ENCODE results near the gene ARHGAP33. TPM values are rescaled to one million over a fixed set of nuclear protein-coding genes. Genes with fewer than 3 reads are reported as not detected.

ARHGAP33 gene
- total and polyA plus RNA-seq, 10 of the 15 experiments (the other 5 are each of a cell fraction or from before 2014, with no cell fraction given): 0.05 to 22.9 (median 2.3) TPM; not detected in 1

DNA sequence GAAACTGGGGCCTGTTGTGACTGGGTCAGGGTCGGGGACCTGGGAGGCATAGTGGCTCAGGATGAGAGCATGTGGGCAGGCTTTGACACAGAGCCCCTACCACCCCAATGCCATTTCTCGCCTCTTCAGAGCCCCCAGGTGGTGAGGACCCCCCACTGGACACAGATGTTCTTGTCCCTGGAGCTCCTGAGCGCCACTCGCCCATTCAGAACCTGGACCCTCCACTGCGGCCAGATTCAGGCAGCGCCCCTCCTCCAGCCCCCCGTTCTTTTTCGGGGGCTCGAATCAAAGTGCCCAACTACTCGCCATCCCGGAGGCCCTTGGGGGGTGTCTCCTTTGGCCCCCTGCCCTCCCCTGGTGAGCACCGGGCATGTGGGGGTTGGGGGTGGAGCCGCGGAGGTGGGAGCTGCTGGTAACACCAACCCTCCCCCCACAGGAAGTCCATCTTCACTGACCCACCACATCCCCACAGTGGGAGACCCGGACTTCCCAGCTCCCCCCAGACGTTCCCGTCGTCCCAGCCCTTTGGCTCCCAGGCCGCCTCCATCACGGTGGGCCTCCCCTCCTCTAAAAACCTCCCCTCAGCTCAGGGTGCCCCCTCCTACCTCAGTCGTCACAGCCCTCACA is 43.5 kb upstream of the ARHGAP33 start:
- no peak overlapping the region for H3K4me3 ChIP-seq
- no peak overlapping the region for H3K27ac ChIP-seq (ENCODE audit: control insufficient read depth, insufficient read depth)
- 90% methylated on average over 20 of the region's 21 CpGs for WGBS (ENCODE audit: insufficient coverage, insufficient replicate concordance, low lambda C conversion rate, missing lambda C conversion rate)
- peaks cover 18 to 43% of the 10 kb centered on the region in 2 experiments for H3K36me3 ChIP-seq (ENCODE audit: control insufficient read depth in 2 of 2, insufficient read depth in 2 of 2, low read length in 1 of 2)
- no peak for TF ChIP-seq MTA3 (IDR thresholded peaks at IDR 0.05; ENCODE audit: borderline replicate concordance, low read length)
- TF ChIP-seq MEF2A (IDR thresholded peaks at IDR 0.05; ENCODE audit: insufficient read depth, low read depth, low read length): no peak
- no peak for TF ChIP-seq HDAC6 (IDR thresholded peaks at IDR 0.05; ENCODE audit: unreplicated experiment)
- TF ChIP-seq, protein P1, sequence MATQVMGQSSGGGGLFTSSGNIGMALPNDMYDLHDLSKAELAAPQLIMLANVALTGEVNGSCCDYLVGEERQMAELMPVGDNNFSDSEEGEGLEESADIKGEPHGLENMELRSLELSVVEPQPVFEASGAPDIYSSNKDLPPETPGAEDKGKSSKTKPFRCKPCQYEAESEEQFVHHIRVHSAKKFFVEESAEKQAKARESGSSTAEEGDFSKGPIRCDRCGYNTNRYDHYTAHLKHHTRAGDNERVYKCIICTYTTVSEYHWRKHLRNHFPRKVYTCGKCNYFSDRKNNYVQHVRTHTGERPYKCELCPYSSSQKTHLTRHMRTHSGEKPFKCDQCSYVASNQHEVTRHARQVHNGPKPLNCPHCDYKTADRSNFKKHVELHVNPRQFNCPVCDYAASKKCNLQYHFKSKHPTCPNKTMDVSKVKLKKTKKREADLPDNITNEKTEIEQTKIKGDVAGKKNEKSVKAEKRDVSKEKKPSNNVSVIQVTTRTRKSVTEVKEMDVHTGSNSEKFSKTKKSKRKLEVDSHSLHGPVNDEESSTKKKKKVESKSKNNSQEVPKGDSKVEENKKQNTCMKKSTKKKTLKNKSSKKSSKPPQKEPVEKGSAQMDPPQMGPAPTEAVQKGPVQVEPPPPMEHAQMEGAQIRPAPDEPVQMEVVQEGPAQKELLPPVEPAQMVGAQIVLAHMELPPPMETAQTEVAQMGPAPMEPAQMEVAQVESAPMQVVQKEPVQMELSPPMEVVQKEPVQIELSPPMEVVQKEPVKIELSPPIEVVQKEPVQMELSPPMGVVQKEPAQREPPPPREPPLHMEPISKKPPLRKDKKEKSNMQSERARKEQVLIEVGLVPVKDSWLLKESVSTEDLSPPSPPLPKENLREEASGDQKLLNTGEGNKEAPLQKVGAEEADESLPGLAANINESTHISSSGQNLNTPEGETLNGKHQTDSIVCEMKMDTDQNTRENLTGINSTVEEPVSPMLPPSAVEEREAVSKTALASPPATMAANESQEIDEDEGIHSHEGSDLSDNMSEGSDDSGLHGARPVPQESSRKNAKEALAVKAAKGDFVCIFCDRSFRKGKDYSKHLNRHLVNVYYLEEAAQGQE (IDR thresholded peaks at IDR 0.05; ENCODE audit: low read depth, low read length): no peak
- no peak for TF ChIP-seq FOS (IDR thresholded peaks at IDR 0.05; ENCODE audit: borderline replicate concordance, extremely low read depth, insufficient read length)
- TF ChIP-seq RAD51 (IDR thresholded peaks at IDR 0.05): no peak
- no peak for TF ChIP-seq YBX1 (IDR thresholded peaks at IDR 0.05)
- TF ChIP-seq, protein P2, sequence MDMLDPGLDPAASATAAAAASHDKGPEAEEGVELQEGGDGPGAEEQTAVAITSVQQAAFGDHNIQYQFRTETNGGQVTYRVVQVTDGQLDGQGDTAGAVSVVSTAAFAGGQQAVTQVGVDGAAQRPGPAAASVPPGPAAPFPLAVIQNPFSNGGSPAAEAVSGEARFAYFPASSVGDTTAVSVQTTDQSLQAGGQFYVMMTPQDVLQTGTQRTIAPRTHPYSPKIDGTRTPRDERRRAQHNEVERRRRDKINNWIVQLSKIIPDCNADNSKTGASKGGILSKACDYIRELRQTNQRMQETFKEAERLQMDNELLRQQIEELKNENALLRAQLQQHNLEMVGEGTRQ (IDR thresholded peaks at IDR 0.05; ENCODE audit: borderline replicate concordance, low read depth, low read length): no peak
- no peak for TF ChIP-seq ESRRA (IDR thresholded peaks at IDR 0.05; ENCODE audit: low read length)
- no peak for TF ChIP-seq NRF1 (conservative IDR thresholded peaks at IDR 0.05; ENCODE audit: low read depth, low read length)
- TF ChIP-seq RFX5 (IDR thresholded peaks at IDR 0.05; ENCODE audit: low read depth, low read length): no peak
- TF ChIP-seq HDAC2 (IDR thresholded peaks at IDR 0.05): no peak
- TF ChIP-seq SUZ12 (IDR thresholded peaks at IDR 0.05; ENCODE audit: unreplicated experiment): no peak
- TF ChIP-seq, protein P3, sequence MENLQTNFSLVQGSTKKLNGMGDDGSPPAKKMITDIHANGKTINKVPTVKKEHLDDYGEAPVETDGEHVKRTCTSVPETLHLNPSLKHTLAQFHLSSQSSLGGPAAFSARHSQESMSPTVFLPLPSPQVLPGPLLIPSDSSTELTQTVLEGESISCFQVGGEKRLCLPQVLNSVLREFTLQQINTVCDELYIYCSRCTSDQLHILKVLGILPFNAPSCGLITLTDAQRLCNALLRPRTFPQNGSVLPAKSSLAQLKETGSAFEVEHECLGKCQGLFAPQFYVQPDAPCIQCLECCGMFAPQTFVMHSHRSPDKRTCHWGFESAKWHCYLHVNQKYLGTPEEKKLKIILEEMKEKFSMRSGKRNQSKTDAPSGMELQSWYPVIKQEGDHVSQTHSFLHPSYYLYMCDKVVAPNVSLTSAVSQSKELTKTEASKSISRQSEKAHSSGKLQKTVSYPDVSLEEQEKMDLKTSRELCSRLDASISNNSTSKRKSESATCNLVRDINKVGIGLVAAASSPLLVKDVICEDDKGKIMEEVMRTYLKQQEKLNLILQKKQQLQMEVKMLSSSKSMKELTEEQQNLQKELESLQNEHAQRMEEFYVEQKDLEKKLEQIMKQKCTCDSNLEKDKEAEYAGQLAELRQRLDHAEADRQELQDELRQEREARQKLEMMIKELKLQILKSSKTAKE (IDR thresholded peaks at IDR 0.05; ENCODE audit: low read depth, poor library complexity, severe bottlenecking): no peak
- TF ChIP-seq EGR1 (IDR thresholded peaks at IDR 0.05; ENCODE audit: borderline replicate concordance in 1 of 2, low read depth in 2 of 2, low read length in 2 of 2): no peak
- no peaks in the 10 kb centered on the region for H4K20me1 ChIP-seq (ENCODE audit: control insufficient read depth, insufficient read depth)
- no peaks in the 10 kb centered on the region for H3K9me3 ChIP-seq (replicated peaks; ENCODE audit: control insufficient read depth, insufficient read depth, low read length)
- no peaks in the 10 kb centered on the region for H3K4me1 ChIP-seq (ENCODE audit: control insufficient read depth, insufficient read depth, low read length)
- ChIA-PET POLR2A (no interaction called here), CTCF (interaction anchor here (0.6 kb wide), 1 partner anchor 161 kb away, joined by 5 read pairs; no protein-coding TSS in a partner anchor), SMC1A (ENCODE audit: uncharacterized antibody, unreplicated experiment) (no interaction called here), RAD21 (ENCODE audit: unreplicated experiment) (no interaction called here)
- ATAC-seq (no peak), DNase-seq (ENCODE audit: low read depth, low spot score) (no peak), FAIRE-seq (no peak)
- no peak overlapping the region for H2AFZ ChIP-seq (ENCODE audit: control insufficient read depth, low read depth, low read length)
- intact Hi-C loops (cut with micrococcal nuclease; ENCODE audit: unreplicated experiment) (no loop called here), in situ Hi-C loops (cut with MboI) (no loop called here)
- no peaks in the 10 kb centered on the region for H3K27me3 ChIP-seq (replicated peaks in 1 of 2; ENCODE audit: control insufficient read depth in 2 of 2, insufficient read depth in 2 of 2, low read length in 1 of 2)
- H3K9ac ChIP-seq (ENCODE audit: control insufficient read depth, insufficient read depth, low read length): no peak overlapping the region
- no peaks in the 10 kb centered on the region for H3K79me2 ChIP-seq (ENCODE audit: control insufficient read depth, insufficient read depth, low read length)
- H3K4me2 ChIP-seq (ENCODE audit: control insufficient read depth, insufficient read depth): no peak overlapping the region
- BruUV-seq (replicated peaks): no TSS peak
